Urinary bladder (tissue), 4 donors: Measurements from ENCODE around the gene RHBDF2. TPM values are rescaled to one million over a fixed set of nuclear protein-coding genes. Genes with fewer than 3 reads are reported as not detected.

Source experiments
- DNase-seq: peaks from one replicate; pipeline ENCODE4 v3.0.0-alpha.2; 2015; ENCODE audit errors: extremely low spot score
- H3K27ac ChIP-seq: one replicate; pipeline ENCODE4 v1.5.1; 2013; ENCODE audit warnings: low read depth, mild to moderate bottlenecking, moderate library complexity
- H3K36me3 ChIP-seq: one replicate; pipeline ENCODE4 v1.6.1; 2013; ENCODE audit warnings: mild to moderate bottlenecking, moderate library complexity; ENCODE audit not compliant: insufficient read depth
- H3K4me1 ChIP-seq: one replicate; pipeline ENCODE4 v1.6.1; 2013; ENCODE audit warnings: mild to moderate bottlenecking, moderate library complexity; ENCODE audit not compliant: insufficient read depth
- H3K4me3 ChIP-seq: one replicate; pipeline ENCODE4 v1.5.1; 2013; ENCODE audit warnings: low read depth, low read length
- WGBS: extraction: QIAGEN DNeasy Blood & Tissue Kit; methylation state at CpG from one replicate; pipeline ENCODE4 v1.1.7; 2013; 5-methylcytosine and 5-hydroxymethylcytosine counted together
- polyA plus RNA-seq: library from polyadenylated mRNA; stranded (reverse); fragments of 200-250 nt; gene quantifications from one replicate; pipeline ENCODE4 v1.2.3, GENCODE V29; 2013
- total RNA-seq: library from RNA; depleted of rRNA; stranded (reverse); fragments of >200 nt; gene quantifications from one replicate; pipeline ENCODE4 v1.2.3, GENCODE V29; 2014
- donor health status: healthy with polysubstance abuse.
- donor health status: healthy.

The RHBDF2 gene
- 4.2 TPM for total RNA-seq
- polyA plus RNA-seq: 17.2 TPM

DNA sequence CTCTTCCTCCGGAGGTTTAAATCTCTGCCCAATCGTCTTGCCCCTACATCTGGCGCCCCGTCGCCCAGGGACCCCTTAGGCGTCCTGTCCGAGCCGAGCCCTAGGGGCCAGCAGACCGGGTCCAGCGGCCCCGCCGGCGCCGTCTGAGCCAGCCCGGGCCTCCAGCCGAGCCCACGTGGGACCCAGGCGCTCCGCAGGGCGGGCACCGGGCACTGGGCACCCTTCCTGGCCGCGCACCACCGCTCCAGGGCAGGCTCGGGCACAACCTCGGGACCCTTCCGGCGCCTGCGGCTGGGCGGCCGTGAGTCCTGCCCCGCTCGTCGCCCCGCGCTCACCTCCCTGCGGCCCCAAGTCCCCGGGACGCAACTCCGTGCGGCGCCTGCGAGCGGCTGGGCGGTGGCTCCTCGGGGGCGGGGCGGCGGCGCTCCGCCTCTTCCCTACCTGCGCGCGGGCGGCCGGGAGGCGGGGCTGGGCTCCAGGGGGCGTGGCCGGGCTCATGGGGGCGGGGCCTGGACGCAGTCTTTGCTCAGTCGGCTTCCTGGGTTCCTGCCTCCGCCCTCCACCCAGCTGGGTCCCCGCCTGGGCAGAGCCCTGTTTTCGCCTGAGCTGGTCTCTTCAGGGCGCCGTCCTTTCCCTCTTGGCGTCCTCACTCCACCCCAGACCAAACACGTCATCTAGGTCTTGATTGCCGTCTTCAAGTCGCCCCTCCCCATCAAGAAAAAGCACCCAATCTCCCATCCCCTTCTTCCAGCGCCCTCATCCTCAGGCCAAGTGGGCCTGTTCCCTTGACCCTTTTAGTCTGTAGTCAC lies at the start of gene RHBDF2:
RHBDF2 (minus strand) TSS at position 406 of the 809 bp plus-strand sequence. CDS start 19,899 bp downstream, outside the sequence.
- 2% methylated on average over 72 of the region's 72 CpGs for WGBS
- DNase-seq: no peak
- H3K4me1 ChIP-seq: no peaks in the 10 kb centered on the region
- H3K4me3 ChIP-seq: peak within 1 kb of the TSS; percentile 56
- H3K27ac ChIP-seq: peak within 1 kb of the TSS; percentile 49
- H3K36me3 ChIP-seq: no peaks in the 10 kb centered on the region

GRCh38 chr17:76549539-76549938 lies 48.3 kb upstream of the RHBDF2 start:
- DNase-seq: no peak
- Histone ChIP-seq H3K27ac (no peak overlapping the region), H3K4me3 (no peak overlapping the region), H3K4me1 (no peaks in the 10 kb centered on the region), H3K36me3 (no peaks in the 10 kb centered on the region)
- WGBS: 73% methylated on average over 7 of the region's 7 CpGs

DNA sequence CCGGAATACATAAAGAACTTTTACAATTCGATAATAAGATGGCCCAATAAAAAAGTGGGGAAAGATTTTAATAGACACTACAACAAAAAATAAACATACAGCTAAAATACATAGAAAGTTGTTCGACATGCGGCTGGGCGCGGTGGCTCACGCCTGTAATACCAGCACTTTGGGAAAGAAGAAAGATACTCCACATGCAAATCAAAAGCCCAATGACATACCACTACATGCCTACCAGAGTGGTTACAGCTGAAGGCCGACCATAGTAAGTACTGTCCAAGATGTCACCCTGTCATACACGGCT lies 47.9 kb upstream of the RHBDF2 start:
- no peaks in the 10 kb centered on the region for H3K4me1 ChIP-seq
- no peak overlapping the region for H3K27ac ChIP-seq
- WGBS: 77% methylated on average over 9 of the region's 9 CpGs
- no peak overlapping the region for H3K4me3 ChIP-seq
- no peaks in the 10 kb centered on the region for H3K36me3 ChIP-seq
- DNase-seq: no peak

- Histone ChIP-seq H3K4me3 (no peak overlapping the region), H3K4me1 (no peaks in the 10 kb centered on the region), H3K36me3 (no peaks in the 10 kb centered on the region), H3K27ac (no peak overlapping the region)
- WGBS: 68% methylated on average over 9 of the region's 9 CpGs
- no peak for DNase-seq
Measured at GRCh38 chr17:76548378-76549214, 47.4 kb upstream of the RHBDF2 start.

DNA sequence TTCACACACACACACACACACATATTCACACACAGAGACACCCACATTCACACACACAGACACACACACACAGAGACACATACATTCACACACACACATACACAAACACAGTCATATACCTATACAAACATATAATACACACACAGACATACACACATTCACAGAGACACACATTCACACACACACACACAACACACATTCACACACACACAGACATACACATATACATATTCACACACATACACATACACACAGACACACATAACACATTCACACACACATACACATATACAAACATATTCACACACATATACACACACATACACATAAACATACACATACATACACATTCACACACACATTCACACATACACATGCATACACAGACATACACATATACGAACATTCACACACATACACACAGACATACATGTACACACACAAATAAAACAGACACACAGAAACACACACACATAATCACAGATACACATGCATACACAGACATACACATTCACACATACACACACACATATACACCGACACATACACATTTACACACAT lies 46.5 kb upstream of the RHBDF2 start:
- no peak for DNase-seq
- Histone ChIP-seq H3K36me3 (no peaks in the 10 kb centered on the region), H3K4me3 (no peak overlapping the region), H3K27ac (no peak overlapping the region), H3K4me1 (no peaks in the 10 kb centered on the region)
- 85% methylated on average over 2 of the region's 2 CpGs for WGBS

GRCh38 chr17:76547183-76547641 lies 46.0 kb upstream of the RHBDF2 start:
- H3K4me1 ChIP-seq: no peaks in the 10 kb centered on the region
- no peaks in the 10 kb centered on the region for H3K36me3 ChIP-seq
- no peak overlapping the region for H3K4me3 ChIP-seq
- WGBS: 44% methylated on average over 3 of the region's 3 CpGs
- no peak for DNase-seq
- H3K27ac ChIP-seq: no peak overlapping the region

DNA sequence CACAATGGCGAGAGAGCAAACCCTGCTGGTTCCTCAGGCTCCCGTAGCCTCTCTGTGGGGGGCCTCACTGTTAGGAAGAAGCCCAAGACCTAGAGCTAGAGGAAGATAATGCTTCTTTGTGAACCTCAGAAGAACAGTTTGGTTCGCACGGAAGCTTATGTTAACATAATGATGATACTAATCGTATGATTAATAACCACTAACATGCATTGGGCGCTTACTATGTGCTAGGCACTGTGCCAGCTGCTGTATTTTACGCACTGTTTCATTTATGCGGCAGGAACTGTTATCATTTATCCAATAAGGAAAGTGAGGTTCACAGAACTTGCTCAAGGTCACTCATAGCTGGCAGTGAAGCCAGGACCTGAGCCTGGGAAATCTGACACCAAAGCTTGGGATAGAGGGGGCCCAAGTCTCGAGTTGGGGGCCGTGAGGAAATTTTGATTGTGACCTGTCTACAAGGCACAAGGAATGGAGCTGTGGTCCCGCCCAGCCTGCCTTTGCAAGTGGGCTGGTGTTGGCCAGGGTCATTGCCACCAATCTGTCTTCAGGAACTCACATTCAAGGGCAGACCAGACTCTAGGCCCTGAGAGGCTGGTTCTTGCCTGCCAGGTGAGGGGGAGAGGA lies 45.4 kb upstream of the RHBDF2 start:
- Histone ChIP-seq H3K27ac (no peak overlapping the region), H3K4me1 (no peaks in the 10 kb centered on the region), H3K36me3 (no peaks in the 10 kb centered on the region), H3K4me3 (no peak overlapping the region)
- DNase-seq: no peak
- 51% methylated on average over 11 of the region's 11 CpGs for WGBS

GRCh38 chr17:76545918-76546555 lies 44.8 kb upstream of the RHBDF2 start:
- H3K4me1 ChIP-seq: no peaks in the 10 kb centered on the region
- H3K27ac ChIP-seq: no peak overlapping the region
- H3K36me3 ChIP-seq: no peaks in the 10 kb centered on the region
- 76% methylated on average over 13 of the region's 13 CpGs for WGBS
- H3K4me3 ChIP-seq: no peak overlapping the region
- no peak for DNase-seq

- DNase-seq: no peak
- H3K36me3 ChIP-seq: no peaks in the 10 kb centered on the region
- 47% methylated on average over 24 of the region's 24 CpGs for WGBS
- no peak overlapping the region for H3K4me3 ChIP-seq
- peak overlapping the region; percentile 50 for H3K27ac ChIP-seq
- no peaks in the 10 kb centered on the region for H3K4me1 ChIP-seq
Measured at GRCh38 chr17:76544546-76545365, 43.5 kb upstream of the RHBDF2 start.

DNA sequence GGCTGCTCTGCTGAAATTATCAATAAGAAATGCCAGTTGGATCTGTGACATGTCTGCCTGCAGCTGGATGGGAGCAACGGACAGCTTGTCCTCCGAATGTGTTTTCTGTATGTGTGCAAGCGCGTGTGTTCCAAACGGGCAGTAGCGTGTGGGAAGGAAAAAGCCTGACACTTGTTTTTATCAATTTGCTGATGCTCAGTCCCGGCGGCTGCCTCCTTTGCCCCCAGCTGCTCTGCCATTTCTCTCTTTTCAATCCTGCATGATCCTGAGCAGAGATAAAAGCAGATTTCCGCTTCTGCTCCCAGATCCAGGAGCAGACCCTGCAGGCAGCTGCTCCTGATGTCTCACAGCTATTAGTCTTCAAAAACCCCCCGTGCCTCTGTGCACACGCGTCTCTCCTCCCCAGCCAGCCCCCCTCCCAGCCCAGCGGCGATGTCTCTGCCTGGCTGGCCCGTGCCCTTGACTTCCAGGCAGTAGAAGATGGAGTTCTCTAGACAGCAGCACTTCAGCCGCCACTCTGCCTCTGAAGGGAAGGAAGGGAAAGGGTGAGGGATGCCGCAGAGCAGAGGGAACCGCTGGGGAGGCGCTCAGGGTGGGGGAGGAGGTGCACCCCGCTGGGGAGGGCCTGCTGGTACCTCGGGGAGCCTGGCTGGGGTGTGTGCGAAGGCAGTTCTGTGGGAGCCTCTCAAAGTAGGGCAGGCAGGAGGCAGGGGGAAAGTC lies 42.8 kb upstream of the RHBDF2 start:
- Histone ChIP-seq H3K27ac (no peak overlapping the region), H3K36me3 (no peaks in the 10 kb centered on the region), H3K4me3 (no peak overlapping the region), H3K4me1 (no peaks in the 10 kb centered on the region)
- 33% methylated on average over 22 of the region's 22 CpGs for WGBS
- DNase-seq: no peak

DNA sequence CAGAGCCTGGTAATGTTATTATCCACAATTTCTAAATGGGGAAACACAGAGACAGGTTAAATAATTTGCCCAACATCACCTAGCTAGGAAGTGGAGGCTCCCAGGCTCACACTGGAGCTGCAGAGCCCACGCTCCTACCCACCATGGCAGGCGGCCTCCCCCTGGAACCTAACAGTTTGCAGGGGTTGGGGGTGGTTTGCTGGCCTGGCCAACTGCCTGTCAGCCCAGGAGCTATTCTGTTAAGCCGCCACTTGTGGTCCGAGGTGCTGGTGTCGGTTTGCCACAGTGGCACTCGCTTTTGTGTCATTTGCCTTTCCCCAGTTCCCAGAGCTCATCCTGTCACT lies 42.2 kb upstream of the RHBDF2 start:
- no peaks in the 10 kb centered on the region for H3K4me1 ChIP-seq
- H3K36me3 ChIP-seq: no peaks in the 10 kb centered on the region
- no peak overlapping the region for H3K27ac ChIP-seq
- no peak overlapping the region for H3K4me3 ChIP-seq
- DNase-seq: no peak
- 74% methylated on average over 6 of the region's 6 CpGs for WGBS

DNA sequence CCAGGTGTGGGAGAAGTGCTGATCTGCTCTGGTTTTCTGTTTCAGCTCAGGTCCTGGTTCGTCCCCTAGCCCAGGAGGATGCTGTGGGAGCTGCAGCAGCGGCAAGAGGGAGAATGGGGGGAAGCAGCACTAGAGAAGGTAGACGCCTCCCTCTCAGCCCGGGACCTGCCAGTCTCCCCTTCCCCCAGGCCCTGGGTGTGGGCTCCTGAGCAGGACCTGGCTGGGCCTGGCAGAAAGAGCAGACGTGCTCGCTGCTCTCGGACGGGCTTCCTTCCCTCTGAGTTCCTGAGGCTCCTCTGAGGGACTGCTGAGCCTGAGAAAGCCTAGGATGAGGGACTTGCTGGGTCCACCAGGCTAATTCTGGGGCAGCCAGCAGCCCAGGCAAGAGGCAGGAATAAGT lies 41.8 kb upstream of the RHBDF2 start:
- WGBS: 76% methylated on average over 8 of the region's 8 CpGs
- H3K27ac ChIP-seq: no peak overlapping the region
- H3K36me3 ChIP-seq: no peaks in the 10 kb centered on the region
- DNase-seq: no peak
- H3K4me3 ChIP-seq: no peak overlapping the region
- H3K4me1 ChIP-seq: no peaks in the 10 kb centered on the region
